GM18870 (cell line): ENCODE results near the gene KISS1R.

Experiments used
- ATAC-seq: cut with Tn5 transposase; IDR thresholded peaks from one replicate; pipeline ENCODE4 v1.9.1; 2021; ENCODE audit warnings: moderate library complexity; ENCODE audit not compliant: unreplicated experiment

KISS1R gene

DNA sequence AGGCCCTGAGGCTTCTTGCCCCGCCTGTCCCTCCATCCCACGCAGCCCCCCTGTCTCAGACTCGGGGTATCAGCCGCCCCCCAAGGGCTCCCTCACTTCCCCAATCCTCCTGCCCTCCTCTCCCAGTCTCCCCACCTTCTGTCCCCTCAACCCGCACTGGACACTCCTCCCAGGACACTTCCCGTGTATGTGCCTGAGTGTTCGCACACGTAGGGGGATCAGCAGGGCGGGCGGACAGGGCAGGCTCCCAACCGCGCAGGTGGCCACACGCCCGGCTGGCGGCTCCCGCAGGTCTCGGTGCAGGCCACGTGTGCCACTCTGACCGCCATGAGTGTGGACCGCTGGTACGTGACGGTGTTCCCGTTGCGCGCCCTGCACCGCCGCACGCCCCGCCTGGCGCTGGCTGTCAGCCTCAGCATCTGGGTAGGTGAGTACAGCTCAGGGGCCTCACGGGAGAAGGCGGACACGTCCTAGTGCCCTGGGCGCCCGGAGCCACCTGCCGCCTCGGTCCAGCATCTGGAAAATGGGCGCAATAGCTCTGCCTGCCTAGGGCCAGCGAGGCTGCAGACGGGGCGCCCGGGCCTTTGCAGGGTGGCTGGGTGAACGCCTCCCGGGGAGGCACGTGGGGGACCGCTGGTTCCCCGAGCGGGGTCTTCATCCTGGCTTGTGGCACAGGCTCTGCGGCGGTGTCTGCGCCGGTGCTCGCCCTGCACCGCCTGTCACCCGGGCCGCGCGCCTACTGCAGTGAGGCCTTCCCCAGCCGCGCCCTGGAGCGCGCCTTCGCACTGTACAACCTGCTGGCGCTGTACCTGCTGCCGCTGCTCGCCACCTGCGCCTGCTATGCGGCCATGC is 2.3 kb downstream of the KISS1R start:
- ATAC-seq: no peak

DNA sequence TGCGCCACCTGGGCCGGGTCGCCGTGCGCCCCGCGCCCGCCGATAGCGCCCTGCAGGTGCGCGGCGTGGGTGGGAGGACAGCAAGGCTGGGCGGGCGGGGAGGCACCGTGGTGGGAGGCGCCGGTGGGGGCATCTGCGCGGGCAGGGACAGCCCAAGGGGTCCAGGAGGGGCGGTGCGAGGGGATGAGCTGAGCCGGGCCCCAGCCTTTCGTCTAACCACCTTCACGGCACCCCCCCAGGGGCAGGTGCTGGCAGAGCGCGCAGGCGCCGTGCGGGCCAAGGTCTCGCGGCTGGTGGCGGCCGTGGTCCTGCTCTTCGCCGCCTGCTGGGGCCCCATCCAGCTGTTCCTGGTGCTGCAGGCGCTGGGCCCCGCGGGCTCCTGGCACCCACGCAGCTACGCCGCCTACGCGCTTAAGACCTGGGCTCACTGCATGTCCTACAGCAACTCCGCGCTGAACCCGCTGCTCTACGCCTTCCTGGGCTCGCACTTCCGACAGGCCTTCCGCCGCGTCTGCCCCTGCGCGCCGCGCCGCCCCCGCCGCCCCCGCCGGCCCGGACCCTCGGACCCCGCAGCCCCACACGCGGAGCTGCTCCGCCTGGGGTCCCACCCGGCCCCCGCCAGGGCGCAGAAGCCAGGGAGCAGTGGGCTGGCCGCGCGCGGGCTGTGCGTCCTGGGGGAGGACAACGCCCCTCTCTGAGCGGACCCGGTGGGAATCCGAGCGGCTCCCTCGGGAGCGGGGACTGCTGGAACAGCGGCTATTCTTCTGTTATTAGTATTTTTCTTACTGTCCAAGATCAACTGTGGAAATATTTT is 3.1 kb downstream of the KISS1R start:
- no peak for ATAC-seq

DNA sequence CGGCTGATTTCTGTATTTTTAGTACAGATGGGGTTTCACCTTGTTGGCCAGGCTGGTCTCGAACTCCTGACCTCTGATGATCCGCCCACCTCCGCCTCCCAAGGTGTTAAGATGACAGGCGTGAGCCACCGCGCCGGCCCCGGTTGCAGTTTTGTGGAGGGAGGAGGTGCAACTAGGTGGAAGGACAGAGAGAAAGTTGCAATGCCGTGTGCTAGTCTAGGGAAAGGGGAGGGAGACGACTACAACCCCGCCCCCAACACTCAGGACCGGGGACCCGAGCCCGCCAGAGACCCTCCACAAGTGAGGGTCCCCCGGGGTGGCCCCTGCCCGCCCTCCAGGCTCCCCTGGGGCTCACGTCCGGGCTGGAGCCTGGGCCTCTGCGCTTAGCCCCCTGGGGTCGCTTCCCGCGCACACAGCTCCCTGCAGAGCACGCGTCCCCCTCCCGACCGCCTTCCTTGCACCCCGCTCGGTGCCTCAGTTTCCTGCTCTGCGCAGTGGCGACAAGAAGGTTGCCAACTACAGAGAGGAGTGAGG is 7.5 kb downstream of the KISS1R start:
- no peak for ATAC-seq

DNA sequence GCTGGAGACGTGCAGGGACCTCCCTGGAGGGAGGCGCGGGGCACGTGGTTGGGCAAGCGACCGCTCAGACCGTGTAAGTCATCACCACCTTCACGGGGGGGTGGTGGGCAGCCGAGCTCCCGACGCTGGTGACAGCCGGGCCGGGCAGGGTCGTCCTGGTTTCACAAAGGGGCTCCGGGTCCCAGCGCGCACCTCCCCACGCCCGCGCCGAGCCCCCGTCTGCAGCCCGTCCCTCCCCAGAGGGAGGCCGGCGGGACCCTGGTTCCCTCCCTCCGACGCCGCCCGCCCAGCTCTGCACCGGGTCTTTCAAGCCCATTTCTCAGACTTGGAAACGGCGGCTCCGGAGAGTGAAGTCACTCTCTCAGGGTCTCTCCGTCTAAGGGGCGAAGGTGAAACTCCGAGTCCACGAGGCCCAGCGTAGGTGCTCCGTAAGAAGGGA is 8.0 kb downstream of the KISS1R start:
- ATAC-seq: peak; percentile 46

DNA sequence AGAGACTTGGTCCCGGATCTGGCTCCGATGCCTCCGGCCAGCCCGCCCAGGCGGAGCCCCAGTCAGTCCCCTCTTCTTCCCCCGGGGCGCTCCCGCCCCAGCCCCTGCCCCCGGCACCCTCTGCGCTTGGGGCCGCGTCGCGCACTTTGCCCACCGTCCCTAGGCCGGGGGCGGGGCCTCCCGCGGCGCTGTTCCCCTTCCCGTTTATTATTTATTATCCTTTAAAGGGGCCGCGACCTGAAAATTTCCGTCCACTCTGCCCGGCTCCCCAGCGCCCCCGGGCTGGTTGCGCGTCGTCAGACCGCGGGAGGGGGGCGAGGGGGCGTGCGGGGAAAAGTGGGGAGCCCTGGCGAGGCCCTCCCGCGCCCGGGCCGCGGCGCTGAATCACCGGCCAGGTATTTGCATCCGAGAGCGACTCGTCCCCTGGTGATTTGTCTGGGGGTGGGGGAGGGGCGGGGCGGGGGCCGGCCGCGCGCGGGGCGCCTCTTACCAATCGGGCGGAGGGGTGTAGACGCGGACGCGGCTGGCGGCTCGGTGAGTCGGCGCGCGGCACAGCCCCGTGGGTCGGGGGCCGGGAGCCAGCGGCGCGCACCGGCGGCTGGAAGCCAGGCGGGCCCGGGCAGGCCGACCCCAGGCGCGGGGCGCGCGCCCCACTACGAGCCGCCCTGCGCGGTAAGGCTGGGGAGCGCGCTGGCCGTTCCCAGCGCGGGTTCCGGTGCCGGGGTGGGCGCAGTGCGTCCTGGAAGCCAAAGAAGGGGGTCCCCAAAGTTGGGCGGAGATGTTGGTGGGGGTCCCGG is 8.6 kb downstream of the KISS1R start, which contains the start of gene ARID3A:
Gene ARID3A, plus strand, starts transcription at position 510 of the 797 bp plus-strand sequence. CDS start 3,494 bp downstream, outside the sequence.
- peak; percentile 51 for ATAC-seq

DNA sequence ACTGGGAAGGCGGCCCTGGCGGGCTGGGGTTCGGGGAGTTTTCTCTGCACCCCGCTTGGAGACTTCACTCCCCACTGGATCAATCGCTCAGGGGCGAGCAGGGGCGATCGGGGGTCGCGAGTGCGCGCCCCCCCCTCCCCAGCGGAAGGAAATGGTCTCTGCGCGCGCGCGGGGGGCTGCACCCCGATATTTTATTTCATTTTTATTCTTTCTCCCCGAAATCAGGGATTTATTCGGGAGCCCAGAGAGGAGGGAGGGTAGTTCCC is 9.1 kb downstream of the KISS1R start:
- no peak for ATAC-seq

DNA sequence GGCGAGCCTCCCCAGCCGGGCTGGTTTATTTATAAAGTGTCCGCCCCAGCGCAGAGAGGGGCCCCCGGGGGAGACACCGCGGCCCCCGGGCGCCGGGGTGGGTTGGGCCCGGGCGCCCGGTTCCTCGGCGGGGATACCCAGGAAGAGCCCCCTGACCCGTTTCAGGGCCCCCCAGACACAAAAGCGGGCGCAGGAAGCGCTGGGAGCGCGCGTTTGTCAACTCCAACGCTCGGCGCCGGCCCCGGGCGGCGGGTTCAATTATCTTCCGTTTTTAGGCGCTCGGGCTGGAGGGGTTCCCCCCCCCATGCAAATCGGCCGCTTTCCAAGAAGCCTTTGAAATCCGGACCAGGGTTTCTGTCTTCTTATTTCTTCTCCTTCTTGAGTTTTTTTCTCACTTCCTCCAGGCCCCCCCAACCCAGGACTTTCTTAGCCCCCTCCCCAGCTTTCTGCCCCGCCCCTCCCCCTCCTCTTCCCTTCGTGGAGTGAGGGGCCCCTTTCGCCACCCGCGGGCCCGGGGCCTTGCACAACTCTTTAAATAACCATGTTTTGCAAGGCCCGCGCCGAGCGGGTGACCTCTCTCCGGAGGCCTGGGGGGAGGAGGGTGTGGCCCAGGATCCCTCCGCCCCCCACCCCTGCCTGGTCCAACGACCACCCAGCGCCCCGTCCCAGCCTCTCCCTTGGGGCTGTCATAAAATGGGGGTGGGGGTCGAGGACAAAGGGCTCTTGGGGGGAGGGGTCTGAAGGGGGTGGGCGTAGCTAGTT is 9.6 kb downstream of the KISS1R start:
- ATAC-seq: no peak

DNA sequence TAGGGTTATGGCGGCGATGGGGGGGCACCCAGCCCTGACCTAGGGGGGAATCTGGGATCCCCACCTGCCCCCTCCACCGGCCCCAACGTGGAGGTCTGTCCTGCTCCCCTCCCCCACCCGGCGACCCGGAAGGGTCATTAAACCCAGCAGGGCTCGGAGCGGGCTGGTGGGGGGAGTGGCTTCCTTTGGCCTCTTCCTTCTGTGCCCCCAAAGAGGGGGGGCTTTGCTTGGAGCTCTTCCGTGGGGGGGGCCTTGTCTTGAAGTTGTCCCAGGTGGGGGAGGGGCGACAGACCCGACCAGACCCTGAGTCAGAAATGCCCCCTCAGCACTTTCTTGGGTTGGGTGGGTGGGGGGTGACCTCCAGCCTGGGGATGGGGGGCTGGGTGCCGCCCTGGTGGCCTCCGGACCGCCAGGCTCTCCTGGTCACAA is 10.2 kb downstream of the KISS1R start:
- ATAC-seq: no peak

DNA sequence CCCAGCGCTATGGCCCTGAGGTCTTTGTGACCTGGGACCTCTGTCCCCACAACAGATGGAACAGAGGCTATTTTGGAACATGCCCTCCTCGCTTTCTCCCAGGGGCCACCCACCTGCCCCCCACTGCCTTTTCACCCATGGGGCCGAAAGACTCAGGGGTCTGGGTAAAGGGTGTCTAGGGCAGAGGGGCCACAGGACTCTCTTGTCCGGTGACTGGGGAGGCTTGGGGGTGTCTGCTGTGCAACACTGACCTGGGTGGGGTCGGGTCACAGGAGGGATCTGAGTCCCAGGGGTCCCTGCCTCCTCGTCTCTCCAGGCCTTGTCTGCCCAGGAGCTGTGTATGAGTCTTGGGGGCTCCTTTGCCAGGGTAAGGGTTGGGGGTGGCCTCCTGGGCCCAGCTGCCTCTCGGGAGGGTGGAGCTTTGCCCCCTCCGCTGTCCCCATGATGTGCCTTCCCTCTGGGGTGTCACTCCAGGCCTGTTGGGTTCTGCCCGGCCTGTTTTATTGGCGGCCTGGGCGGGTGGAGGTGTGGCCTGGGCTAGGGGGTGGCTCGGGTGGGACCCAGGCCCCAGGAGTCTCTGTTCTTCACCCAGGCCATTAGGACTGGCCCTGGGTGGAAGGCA is 10.8 kb downstream of the KISS1R start:
- ATAC-seq: no peak

DNA sequence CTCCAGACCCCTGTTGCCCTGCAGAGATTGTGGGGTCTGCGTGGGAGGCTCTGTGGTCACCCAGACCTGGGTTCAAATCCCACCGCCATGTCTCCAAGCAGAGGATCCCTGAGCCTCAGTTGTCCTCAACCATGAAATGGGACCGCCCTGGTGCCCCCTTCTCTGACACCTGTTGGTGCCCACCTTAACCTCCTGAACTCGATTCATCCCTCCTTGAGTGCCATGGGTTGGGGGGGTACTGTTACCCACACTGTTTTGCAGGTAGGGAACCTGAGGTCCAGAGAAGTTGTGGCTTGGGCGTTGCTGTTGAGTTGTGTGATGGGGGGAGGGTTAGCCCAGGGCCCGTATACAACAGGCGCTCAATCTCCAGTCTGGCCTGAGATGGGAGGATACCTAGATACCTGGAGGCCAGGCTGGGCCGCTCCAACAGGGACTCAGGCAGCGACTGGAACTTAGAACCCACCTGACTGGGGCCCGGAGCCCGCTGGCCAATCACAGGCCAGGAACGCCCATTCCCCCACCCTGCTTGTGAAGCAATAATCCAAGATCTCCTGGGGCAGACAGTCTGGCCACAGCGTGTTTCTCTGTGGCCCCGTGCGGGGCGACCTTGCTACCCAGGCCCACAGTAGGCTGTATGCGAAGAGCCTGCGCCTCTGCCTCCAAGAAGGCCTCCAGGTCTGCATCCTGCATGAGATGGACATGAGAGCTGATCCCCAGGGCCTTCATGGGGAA is 11.5 kb downstream of the KISS1R start:
- no peak for ATAC-seq

DNA sequence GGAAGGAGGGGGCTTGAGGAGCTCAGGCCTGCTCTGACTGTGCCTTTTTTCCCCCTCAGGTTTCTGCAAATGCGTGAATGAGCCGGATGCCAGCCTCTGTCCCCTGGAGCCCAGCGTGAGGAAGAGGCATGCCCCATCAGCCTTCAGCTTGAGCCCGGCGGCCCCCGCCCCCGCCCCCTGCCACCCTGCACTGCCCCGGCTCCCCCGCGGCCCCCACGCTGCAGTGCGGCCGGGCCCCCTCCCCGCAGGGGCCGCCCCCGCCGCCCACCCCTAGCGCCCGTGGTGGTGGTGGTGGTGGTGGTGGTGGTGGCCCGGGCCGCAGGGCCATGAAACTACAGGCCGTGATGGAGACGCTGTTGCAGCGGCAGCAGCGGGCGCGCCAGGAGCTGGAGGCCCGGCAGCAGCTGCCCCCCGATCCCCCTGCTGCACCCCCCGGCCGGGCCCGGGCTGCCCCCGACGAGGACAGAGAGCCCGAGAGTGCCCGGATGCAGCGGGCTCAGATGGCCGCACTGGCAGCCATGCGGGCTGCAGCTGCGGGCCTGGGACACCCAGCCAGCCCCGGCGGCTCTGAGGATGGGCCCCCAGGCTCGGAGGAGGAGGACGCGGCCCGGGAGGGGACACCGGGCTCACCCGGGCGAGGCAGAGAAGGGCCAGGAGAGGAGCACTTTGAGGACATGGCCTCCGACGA is 12.2 kb downstream of the KISS1R start:
- no peak for ATAC-seq

DNA sequence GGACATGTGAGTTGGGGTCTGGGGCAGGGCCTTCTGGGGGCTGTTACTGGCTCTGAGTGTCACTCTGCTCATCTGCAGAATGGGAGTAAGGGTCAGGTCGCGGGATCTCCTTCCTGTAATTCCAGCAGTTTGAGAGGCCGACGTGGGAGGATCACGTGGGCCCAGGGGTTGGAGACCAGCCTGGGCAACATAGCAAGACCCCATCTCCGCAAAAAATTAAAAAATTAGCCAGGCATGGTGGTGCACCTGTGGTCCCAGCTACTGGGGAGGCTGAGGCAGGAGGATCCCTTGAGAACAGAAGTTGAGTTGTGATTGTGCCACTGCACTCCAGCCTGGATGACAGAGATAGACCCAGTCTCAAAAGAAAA is 12.7 kb downstream of the KISS1R start:
- no peak for ATAC-seq

DNA sequence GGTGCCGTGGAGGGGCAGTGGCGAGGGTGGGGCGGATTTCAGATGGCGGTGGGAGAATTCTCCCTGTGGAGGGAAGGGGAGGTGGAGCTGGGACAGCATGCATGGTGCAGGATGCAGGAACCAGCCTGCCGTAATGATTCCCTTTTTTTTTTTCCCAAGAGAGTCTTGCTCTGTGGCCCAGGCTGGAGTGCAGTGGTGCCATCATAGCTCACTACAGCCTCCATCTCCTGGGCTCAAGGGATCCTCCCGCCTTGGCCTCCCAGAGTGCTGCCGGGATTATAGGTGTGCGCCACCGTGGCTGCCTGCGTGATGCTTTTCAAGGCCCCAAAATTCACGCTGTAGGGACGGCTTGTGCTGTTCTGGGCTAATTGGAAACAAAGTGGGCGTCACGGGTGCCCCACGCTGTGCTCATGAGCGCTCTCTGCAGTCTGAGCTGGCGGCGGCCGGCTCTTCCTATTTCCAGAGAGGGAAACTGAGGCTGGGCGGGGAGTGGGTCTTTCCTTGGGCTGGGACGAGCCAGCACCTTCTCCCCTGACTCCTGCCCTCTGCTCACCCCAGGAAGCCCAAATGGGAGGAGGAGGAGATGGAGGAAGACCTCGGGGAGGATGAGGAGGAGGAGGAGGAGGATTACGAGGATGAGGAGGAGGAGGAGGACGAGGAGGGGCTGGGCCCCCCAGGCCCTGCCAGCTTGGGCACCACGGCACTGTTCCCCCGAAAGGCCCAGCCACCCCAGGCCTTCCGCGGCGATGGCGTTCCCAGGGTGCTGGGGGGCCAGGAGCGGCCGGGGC is 14.9 kb downstream of the KISS1R start:
- no peak for ATAC-seq

DNA sequence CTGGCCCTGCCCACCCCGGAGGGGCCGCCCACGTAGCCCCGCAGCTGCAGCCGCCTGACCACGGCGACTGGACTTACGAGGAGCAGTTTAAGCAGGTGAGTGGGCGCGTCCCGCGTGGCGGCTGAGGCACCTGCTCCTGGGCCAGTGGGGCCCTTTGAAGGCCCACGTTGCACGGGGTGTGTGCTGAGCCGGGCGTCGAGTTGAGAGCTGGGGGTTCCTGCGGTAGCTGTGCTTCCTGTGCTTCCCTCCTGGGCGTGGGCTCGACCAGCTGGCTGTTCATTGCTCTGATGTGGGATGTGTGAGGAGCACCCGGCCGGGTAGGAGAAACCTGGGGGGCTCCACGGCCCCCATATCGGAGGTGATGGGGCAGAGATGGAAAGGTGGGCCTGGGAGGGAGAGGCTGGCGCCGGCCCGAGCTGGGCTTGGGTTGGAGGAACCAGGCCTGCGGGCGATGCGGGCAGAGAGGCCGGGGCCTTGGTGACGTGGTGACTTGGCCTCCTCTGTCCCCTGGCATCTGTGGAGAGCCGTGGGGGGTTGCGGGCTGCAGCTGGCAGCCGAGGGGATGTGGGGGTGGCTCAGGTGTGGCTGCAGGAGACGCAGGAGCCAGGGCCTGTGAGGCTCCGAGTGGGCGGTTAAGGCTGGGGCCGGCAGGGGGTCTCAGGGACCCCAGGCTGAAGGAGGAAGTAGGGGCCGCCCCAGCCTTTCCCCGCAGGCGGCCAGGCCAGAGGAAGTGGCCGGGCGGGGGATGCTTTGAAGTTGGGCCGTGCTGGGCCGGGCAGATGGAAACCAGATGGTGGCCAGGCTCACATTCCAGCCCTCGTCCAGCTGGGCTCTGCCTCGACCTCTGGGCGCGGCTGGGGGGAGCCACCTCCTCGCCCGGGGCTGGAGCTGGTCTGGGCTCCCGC is 15.8 kb downstream of the KISS1R start:
- ATAC-seq: no peak

DNA sequence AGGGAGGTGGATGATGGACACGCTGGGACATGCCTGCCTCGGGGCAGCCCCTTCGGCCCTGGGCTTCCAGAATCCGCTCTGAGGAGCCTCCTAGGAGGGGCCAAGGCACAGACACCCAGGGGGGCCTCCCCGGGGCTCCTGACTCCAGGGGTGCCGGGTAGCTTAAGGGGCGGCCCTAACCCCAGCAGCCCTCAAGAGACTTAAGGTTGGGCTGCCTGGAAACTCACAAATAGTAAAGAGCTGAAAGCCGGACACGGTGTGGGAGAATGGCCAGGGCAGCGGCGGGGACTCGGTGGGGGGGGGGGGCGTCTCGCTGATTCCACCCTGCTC is 16.4 kb downstream of the KISS1R start:
- ATAC-seq: no peak

DNA sequence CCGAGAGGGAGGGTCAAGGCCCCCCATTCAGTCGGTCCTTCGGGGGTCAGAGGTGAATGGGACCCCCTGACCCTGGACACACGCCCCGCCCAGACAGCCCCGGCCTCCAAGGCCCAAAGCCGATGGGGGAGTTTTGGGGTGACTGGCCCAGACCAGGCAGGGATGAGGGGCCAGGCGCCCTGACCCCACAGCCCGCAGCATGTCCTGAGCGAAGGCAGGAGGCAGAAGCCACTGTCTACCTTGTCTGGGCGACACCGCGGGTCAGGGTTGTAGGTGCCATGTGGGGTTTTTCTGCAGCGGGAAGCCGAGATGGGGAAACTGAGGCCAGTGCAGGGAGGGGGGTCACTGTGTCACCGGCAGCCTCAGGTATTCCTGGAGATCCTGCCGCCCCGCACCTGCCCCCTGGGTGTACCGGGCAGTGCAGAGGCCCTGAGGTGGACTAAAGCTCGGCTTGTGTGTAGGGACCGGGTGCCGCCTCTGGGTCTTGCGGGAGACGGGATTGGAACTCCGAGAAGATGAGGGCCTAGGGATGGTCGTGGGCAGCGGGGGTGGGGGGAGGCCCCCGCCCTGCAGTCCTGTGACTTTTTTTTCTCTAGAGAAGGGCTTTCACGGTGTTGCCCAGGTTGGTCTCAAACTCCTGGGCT is 17.2 kb downstream of the KISS1R start:
- ATAC-seq: no peak
